Fibroblast of peridontal ligament (primary cell): ENCODE data around the gene NKD2.
"Not testable (repeated sequence)": the region's sequence is repeated elsewhere in the genome, so short reads cannot be mapped to it uniquely, and the experiment has no call there.

ENCODE experiments used
- DNase-seq: peaks from one replicate; pipeline ENCODE4 v3.0.0-alpha.2; 2010; ENCODE audit errors: extremely low read depth

NKD2 gene

DNA sequence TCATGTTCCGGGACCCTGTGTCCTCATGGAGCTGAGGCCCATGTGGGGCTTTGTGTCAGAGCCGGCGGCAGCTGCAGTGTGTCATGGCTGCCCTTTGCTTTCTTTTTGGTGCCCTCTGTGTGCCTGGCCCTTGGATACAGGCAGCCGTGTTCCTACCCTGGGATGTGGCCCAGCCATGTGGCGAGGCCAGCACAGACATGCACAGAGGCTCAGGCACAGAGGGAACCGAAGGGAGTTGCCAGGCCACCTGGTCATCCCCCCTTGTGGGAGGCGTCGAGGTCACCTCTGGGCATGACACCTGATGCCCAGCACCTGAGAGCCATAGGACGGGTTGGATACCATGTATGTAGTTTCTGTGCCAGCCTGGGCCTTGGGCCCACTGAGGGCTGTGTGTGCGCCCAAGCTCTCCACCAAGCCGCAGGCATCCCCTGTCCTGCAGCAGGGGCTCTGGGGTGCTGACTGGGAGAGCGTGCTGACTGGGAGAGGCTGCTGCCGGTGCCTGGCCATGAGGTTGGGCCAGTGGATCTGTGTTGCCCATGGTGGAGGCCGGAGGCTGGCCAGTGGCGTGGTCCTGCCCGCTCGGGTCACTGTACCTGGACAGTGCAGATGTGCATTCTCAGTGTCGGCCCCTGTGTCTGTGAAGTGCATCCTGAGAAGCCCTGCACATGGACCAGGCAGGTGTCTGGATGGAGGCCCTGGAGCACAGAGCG lies 4.8 kb downstream of the NKD2 start:
- no peak for DNase-seq

DNA sequence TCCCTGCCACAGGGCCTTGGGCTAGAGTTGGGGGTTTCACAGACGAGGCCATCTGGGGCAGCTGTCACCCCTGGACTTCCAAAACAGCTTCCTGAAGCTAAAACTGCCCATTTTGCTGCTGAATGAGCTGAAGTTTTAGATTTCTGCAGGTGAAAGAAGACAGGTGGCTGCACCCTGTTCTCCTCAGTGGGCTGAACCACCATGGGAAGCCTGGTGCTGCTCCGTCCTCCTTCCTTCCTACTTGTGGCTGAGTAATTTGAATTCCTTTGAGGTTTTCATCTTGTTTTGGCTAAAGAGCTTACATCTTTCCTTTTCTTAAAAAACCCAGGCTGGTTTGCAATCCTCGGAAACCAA lies 5.3 kb downstream of the NKD2 start:
- no peak for DNase-seq

DNA sequence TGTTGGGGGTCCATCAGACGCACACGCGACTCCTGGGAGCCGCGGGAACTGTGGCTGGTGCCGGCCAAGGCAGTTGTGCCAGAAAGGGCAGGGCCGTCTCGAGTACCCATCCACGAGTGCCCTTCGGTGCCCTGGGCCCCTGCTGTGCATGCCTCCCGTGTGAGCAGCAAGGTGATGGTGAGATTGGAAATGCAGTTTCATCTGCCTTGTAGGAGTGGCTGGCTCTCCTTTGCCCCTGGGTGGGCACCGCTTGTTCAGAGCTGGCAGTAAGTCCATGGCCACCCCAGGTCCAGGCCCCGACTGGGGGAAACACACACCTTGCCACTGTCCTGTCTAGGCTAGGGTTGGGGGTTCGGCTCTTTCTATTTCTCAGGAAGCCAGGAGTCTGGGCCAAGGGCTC lies 5.7 kb downstream of the NKD2 start:
- no peak for DNase-seq

DNA sequence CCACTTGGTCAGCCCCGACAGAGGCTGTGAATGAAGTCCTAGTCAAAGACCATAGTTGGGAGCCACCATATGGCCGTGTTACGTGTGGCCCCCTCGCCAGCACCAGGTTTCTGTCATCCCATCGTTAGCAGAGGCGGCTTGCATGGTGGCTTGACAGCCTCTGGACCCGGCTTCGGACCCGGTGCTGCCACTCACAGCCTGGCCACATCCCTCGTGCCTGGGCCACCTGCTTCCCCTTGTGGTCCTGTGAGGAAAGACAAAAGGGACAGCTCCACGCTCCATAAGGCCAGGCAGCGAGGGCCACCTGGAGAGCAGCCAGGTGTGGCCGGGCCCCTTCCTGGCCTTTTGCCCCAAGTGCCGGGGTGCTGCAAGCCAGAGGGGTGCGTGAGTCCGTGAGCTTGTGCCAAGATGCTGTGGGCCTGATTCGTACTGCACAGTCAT lies 6.2 kb downstream of the NKD2 start:
- no peak for DNase-seq

DNA sequence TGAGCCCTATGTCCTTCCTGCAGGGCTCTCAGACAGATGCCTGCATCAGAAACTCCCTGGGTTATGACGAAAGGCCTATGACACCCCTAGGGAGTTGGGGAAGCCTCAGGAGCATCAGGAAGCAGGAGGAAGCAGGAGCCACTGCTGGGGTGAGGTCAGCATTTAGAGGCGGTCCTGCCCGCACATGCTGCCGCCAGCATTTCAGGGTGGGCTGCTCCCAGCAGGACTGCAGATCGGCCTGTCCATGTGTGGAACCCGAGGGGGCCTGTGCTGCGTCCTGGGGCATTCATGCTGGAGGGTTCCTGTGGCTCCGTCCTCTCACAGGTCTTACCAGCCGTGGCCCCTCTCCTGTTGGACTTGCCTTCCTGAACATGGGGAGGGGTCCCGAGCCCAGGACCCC lies 6.9 kb downstream of the NKD2 start:
- no peak for DNase-seq

DNA sequence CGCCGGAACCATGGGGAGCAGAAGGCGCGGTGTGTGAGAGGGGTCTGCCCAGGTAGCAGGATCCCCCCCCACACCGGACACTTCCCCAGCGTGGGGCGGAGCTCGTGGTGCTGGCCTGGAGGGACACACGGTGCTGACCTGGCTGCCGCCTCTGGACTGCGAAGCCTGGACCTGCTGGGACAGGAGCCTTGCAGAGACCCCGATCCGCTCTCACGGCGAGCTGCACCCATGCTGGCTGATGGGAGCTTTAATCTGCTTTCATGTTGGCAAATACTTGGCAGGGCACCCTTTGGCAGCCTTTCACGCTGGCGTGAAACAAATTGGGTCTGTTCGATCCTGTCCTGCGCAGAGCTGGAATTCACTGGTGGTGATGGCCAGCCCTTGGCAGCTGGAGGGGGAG lies 7.4 kb downstream of the NKD2 start:
- no peak for DNase-seq

DNA sequence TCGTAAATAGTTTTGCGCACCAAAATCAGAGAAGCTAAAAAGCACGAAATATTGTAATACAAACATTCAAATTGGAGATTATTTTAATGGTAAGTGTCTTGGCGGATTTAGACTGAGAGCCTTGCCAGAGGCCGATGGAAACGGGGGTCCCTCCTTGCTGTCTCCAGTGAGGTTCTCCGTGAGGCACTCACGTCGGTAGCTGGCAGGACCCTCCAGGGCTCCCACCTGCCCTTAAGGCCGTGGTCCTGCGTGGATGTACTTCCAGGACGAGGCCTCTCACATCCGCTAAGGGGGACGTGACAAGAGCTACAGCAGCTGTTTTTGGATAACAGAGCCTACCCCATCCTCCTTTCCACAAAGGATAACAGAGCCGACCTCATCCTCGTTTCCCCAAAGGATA lies 7.9 kb downstream of the NKD2 start:
- DNase-seq, result no peak

DNA sequence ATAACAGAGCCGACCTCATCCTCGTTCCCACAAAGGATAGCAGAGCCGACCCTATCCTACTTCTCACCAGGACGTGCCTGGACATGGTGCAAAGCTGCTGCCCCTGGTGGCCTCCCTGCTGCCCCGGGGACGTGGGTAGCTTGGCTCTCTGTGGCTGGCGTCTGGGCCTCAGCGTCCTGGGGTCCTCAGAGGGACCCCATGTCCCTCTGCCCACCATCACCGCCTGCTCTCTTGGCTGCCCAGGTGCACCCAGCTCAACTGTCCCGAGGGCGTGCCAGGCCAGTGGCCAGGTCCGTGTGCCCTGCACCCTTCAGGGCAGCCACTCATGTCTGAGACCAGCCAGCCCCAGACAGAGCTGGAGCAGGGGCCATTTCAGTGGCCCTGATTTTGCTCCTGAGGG lies 8.5 kb downstream of the NKD2 start:
- no peak for DNase-seq

DNA sequence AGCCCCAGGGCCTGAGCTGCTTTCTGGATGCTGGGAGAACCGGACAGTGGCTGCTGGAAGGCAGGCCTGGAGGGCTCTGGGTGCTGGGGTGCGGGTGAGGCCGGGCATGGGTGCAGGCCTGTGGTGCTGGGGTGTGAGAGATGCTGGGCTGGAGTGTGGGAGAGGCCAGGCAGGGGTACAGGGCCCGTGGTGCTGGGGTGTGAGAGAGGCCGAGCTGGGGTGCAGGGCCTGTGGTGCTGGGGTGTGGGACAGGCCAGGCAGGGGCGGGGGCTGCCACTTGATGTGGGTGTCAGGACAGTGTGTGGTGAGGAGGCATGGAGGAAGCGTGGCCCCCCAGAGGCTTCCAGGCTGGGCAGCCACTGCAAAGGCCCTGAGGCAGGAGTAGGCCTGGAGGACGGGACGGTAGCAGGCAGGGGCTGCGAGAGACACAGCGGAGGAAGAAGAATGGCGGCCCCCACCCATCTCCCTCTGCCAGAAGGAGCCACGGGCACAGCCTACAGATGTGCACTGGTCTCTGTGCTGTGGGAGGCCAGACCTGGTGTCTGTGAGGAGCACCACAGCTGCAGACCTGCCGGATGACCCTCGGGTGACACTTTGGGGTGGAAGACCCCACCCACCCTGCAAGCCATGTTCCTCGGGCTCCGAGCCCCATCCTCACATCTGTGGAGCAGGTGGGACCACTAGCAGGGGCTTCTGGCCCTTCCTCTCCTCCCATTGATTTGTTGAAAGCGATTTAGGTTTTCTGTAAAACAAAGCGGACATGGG lies 9.3 kb downstream of the NKD2 start:
- no peak for DNase-seq

DNA sequence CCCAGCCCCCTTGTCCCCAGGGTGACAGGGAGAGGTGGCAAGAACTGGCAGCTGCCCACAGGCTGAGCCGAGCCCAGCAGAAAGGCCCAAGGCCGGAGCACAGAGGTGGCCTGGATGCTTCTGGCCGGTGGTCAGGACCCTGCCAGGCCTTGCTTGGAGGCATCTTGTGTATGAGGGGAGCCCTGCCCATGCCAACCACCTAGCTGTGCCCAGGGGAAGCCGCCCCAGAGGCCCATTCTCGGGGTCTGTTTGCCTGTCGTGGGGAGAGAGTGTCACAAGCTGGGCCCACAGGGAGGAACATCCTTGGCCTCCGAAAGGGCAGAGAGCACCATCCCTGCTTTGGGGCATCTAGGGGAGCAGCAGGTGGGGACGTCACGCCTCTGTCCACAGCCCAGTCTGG lies 10.0 kb downstream of the NKD2 start:
- no peak for DNase-seq

DNA sequence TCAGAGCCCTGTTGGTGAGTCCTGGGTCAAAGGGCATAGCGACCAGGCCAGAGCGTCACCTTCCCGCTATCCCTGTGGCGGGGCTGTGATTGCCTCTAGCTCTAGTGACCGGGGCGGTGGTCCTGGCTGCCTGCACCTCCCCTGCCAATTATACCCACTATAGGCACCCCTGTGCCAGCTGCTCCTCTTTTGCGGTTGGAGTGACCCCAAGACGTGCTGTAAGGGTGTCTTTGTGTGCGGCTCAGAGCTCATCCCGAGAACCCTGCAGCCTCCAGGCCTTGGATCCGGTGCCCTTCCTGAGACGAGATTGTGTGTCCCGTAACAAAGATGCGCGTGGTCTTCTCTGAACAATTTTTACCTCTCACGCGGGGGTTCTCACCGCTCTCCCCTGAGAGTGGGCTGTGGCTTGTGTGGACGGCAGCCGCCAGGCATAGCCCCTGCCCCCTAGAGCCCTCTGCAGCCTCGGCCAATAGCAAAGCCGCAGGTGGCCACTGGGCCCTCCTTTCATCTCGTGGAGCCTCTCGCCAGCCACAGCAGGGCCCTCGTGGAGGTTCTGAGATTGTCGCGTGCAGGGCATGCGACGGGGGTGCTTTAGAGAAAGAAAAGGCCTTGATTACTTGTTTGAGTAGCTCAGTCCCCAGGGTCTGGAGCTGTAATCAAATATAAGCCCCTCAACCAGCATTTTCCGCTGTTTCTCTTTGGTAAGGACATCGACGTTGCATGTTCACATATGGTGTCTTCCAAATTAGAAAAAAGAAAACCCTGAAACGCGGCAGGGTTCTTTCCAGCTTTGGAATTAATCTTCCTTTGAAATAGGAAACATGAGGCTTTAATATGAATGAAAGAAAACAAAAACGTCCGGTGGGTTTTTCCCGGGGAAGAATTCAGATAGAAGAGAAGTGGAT lies 10.7 kb downstream of the NKD2 start:
- DNase-seq, result no peak

DNA sequence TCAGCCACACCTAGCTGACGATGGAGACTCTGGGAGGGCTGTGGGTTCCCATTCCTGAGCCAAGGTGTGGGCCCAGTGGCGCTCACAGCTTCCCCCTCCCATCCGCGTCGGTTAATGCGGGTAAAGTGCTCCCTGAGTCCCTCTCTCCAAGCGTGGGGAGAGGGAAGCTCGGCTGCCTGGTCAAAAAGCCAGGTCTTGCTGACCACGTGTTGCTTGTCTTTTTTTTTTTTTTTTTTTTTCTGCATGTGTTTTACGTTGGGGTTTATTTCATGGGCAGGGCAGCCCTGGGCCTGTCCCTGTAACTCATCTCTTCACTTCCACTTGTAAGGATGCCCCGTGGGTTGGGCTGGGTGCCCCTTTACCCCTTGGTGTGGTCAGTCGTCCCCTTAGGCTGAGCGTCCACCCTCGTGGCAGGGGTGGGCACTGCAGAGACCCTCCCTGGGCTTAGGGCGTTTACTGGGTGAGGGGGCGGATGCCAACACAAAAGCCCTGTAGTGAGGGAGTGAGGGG lies 11.9 kb downstream of the NKD2 start:
- DNase-seq, result no peak

DNA sequence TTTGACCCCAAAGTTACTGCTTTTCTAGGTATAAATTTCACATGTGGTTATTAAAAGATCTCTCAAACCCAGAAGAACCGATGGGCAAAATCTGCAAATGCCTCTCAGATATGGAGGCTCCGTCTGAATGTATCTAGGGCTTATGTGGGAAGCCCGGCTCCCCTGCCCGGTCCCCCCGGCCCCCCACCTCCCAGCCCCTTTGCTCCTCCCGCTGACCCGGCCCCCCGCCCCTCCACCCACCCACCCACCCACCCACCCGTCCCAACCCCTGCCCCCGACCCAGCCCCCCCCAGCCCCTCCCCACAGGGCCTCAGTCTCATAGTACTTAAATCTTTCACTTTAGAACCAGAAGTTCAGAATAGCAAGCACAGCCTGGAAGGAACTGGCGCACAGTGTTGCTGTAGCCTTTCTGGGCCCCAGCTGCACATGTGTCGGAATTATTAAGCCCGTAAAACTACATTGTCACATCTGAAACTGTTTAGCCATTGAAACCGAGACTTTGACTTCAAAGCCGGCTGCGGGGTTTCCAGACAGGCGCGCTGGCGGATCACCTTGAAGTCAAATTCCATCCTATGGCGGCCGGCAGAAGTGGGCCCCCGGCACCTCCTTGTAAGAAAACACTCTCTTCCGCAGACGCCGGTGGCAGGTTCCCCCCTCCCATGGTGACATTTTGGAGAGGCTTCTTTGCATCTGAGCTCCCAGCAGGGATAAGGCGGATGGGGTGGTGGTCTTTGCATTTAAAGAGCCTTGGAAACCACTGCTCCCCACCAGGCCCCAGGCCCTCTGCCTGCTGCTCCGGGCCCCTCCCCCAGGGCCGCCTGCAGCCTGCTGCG lies 12.8 kb downstream of the NKD2 start:
- no peak for DNase-seq

DNA sequence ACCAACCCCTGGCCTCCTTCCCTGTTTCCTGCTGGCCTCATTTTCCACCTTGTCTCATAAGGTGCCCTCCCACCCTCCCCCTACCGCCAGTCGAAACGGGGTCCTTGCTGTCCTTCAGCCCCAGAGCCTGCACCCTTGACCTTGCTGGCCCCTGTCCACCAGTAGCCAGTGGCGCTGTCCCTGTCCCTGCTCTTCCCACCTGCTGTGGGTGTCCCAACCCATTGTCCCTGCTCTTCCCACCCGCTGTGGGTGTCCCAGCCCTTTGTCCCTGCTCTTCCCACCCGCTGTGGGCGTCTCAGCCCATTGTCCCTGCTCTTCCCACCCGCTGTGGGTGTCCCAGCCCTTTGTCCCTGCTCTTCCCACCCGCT lies 13.4 kb downstream of the NKD2 start:
- not testable (repeated sequence) for DNase-seq

DNA sequence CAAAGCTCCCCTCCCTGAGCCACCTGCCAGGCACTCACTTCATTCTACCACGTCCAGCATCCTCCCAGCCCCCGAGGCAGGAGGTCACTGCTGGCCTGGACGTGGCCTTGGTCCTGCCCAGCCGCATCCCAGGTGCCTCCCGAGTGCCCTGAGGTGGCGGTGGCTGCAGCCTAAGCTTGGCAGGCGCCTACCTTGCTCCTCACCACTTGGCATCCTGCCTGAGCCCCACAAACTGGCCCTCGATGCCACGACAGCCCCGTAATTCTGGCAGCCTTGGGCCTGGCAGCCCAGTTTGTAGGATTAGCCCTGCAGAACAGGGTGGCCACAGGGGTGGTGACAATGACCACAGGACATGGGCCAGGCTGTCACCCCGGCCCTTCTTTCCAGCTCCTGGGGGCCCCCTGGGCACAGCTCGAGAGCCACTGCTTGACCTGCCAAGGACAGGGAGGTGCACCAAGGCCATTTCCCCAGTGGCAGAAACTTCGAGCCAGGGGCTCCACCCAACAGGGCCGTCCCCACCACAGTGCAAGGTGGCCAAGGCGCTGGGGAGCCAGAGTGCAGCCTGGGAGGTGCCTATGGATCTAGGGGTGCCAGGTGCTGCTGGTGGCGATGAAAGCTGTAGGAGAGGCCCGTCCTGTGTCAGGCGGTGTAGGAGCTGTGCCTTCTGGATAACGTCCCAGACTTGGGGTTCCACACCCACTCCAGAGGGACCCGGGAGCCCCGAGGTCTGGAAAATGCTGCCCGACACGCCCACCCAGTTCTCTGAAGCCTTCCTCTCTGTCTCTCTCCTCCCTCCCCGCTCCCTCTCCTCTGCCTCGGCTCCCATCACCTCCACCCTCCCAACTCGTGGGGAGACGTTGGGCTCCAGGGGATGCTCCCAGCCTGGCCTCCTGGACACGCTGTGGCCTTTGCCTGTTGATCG lies 18.4 kb downstream of the NKD2 start:
- no peak for DNase-seq

DNA sequence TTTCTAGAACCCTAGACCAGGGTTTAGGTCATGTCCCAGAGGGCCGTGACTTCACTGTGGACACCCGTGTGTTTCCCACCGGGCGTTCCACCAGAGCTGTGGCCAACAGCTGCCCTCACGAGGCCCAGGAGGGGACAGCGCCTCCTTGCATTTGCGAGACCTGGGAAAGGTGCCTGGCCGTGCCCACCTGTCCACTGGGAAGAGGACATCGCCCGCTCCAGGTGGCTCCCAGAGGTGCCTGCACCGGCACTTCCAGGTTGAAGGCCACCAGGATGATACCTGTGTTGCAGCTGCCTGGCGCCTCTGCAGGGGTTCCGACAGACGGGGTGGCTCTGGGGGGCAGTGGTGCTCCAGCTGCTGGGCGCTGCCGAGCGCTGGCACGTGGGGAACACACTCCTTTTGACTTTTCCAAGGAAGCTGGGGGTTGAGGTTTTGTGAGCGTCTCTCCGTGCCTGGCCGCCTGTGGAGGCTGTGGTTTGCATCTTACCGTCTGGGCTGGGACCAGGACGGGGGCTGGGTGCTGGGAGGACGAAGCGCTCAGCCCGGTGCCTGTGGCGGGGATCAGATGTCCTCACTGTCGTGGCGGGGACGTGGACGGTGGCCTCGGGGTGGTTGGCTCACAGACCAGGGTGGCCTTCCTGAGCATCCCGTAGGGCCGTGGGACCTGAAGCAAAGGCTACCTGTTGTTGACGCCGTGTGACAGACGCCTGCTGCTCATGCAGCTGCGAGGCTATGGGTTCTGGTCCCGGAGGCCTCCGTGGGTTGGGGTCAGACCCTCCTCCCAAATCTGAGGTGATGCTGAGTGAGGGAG lies 19.2 kb downstream of the NKD2 start:
- no peak for DNase-seq

DNA sequence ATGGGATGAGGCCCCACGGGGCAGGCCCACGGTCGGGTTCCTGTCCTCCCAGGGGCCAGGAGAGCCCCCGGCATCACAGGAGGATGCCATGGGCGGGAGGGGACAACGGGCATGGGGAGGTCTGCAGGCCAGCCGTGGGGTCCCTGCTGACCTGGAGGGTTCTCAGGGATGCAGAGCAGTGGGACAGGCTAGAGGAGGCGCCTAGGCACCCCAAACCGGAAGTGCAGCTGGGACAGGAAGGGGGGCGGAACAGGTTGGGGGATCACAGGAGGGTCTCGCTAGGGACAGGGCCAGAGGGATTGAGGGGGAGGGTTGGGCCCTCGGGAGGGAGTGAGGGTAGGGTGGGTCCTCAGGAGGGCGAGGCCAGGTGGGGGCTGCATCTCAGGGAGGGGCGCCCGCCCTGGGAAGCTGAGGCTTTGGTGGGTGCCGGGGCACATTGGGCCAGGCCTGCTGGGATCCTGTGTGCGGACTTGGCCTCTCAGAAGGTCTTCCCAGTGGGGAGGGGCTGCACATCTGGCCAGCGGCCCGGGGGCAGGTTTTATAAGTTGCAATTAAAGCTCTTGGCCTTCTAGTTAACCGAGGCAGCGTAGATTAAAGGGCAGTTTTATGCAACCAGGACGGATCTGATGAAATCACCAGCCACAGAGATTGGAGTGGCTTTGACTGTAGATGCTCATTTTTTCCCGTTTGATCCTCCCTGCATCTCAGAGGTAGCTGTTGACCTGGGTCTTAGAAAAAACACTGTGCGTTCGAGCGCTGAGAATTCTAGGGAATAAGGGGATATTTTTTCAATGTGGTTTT lies 20.1 kb downstream of the NKD2 start:
- no peak for DNase-seq

DNA sequence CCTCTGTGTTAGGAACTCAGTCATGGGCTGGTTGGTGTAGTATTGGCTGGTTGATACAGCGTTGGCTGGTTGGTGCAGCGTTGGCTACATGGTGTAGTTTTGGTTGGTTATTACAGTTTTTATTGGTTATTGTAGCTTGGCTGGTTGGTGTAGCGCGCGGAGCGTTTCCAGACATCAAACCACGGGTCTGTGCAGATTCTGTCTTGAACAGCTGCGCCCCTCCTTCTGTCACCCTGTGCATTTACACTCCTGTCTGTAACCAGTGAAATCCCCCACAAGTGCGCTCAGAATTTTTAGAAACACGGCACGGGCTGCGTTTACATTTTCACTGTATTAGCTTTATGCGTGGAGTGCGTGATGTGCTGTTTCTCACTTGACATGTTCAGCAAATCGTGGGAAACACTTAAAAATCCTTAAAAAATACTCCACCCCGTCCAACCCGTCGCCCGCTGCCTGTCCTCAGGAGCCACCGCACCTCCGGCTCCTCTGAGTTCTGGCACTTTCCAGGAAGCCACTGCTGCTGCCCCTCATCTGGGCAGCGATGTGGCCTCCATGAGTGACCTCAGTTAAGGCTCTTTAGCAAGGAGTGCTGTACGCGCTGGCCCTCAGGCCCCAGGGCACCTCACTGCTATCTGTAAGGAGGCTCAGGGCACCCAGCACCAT lies 20.8 kb downstream of the NKD2 start:
- no peak for DNase-seq
